GM11168 (cell line): ENCODE measurements around the gene VTA1.

Experiments used
- in situ Hi-C: fragments of 300-500 bp; cut with MboI; formaldehyde crosslinking; loops from one replicate; pipeline ENCODE4 v1.12.0; 2022; ENCODE audit warnings: low sequenced_read_pairs; ENCODE audit not compliant: unreplicated experiment

Gene VTA1

DNA sequence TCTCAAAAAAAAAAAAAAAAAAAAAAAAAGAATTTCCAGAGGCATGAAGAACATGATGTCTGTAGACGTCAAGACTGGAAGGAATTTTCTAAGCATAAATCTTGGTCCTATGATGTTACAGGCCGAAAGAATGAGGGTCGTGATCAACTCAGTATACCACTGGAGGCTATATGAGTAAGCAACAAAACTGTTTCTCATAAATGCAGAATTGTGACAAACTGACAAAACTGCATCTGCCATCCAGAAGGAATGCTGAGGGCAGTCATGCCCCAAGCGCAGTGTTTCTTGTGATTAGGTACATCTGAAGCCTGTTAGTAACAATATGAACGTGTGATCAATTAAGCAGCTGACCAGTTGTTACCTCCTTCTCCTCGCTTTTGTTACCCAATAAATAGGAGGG is 111.2 kb downstream of the VTA1 start:
- in situ Hi-C loops: no loop called here

DNA sequence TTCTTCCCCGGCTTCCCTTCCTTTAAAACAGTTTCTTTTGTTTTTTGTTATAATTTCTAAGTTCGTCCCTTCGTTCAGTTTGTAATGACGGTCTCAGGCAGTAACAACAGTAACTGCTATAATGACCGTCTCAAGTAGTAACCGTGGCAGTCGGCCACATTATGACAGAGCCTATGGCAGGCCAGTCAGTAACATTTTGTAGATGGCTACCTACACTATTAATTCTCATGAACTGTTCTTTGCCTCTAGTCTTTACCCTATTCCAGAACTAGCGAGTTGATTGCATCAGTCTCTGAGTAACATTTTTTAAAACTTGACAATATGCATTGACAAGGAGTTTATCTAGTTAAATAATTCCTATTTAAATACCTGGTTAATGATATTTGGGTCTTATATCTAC is 111.7 kb downstream of the VTA1 start:
- in situ Hi-C loops: no loop called here

DNA sequence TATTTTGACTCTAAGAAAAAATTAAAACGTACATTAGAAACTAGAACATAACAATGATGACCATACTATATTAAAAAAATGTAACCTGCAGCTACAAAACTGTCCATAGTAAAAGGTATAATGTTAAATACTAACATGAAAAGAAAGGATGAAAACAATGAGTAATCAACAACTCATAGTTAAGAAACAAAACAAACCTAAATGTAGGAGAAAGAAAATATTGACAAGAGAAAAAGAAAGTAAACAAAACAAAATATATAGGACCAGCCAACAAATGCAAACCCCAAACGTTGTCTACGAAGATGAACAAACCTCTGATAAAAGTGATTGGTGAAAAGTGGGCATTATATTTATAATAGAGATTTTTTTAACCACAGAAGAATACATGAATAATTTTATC is 113.7 kb downstream of the VTA1 start:
- in situ Hi-C loops: no loop called here

DNA sequence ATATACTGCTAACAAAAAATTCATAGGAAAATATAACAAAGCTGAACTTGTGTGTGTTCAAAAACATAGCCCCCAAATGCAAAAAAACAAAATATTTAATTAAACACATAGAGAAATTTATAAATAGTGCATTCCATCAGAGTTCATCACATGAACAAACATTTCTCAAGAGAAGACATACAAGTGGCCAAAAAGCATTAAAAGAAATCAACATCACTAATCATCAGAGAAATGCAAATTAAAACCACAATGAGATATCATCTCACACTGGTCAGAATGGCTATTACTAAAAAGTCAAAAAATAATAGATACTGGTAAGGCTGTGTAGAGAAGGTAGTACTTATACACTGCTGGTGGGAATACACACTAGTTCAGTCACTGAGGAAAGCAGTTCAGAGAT is 115.2 kb downstream of the VTA1 start:
- in situ Hi-C loops: no loop called here

DNA sequence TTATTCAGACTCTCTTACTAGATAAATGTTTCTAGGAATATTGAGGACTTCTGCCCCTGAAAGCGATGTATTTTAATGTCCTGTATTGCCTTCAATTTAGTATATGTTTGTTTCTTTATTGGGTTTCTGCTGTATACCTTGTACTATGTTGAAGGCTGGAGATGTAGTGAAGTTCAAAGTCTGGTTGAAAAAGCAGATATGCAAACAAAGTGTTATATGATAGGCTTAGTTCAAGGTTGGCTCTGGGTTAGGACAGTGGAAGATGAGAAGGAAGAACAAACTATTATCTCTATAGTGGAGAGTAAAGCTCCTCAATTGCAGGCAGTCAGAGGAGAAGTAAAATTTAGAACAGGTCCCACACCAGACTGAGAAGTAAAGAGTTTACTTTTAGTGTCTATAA is 118.4 kb downstream of the VTA1 start:
- in situ Hi-C loops: no loop called here

DNA sequence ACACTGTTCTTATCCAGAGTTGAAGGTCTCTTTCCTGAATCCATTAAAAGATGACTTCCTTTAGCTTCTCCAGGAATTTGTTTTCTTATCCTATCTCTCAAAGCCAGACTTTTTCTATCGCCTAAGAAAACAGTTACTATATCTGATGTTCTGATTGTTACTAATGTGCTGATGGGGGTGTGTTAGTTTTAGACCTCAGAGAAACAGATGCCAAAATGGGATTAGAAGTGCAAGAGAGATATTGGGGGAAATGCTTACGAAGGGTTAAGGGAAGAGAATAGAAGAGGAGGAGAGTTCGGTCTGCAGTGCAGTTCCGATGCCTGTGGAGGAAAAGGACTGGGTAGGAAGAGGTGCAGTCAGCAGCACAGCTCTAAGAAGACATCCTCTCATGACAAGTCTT is 119.0 kb downstream of the VTA1 start:
- in situ Hi-C loops: no loop called here

DNA sequence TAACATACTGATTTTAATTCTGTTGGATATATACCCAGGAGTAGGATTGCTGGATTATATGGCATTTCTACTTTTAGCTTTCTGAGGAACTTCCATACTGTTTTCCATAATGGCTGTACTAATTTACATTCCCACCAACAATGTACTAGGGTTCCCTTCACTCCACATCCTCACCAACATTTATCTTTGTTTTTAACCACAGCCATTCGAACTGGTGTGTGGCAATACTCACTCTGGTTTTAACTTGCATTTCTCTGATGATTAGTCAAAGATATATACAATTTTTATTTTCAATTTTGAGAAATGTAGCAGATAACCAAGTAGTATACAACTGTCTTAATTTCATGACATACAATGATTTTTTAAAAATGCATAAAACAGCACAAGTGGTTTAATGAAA is 124.4 kb downstream of the VTA1 start:
- in situ Hi-C loops: no loop called here
